ENCODE results near the gene ASB6.

The ASB6 gene

DNA sequence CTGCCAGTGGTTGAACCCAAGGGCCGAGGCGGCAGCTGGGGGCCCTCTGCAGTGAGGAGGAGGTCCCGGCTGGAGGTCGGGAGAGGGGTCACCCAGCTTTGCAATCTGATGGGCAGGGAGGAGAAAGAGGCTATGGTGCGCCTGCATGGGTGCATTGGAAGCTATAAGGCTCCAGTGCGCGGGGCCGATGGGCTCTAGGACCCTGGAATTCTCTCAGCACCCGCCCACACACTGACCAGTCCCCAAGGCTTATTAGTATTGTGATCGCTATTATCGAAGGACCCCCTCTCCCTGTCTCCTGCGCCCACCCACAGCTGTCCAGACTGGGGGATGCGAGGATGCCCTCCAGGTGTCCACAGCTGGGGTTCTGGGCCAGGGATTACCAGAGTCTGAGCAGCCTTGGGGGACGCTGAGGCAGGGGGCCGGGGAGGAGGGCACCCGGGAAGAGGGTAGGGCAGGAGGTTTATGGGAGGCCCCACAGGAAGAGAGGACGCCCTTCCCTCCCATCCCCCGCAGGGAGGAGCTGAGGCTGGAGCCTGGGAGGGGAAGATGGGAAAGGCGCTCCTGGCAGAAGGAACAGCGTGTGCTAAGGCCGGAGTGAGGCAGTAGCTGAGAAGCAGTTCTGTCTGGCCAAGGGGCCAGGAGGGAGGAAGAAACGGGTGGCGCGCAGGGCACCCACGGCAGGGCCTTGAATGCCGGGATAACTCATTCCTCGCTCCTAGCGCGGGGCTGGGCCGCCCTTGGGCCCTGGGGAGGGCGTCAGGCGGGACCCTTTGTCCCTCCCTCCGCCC, 45.2 kb downstream of the ASB6 start:
- DNase-seq, result no peak
- Histone ChIP-seq H3K27me3 (ENCODE audit: insufficient read depth, low read length, poor library complexity) (no peaks in the 10 kb centered on the region), H4K20me1 (ENCODE audit: insufficient read depth, low read length) (no peaks in the 10 kb centered on the region), H3K4me3 (ENCODE audit: low read depth in 1 of 2, low read length in 2 of 2) (no peak overlapping the region), H3K9ac (ENCODE audit: low read depth, low read length) (no peak overlapping the region), H3K36me3 (ENCODE audit: insufficient read depth, low read length) (no peaks in the 10 kb centered on the region), H3K4me1 (ENCODE audit: insufficient read depth, low read length) (no peaks in the 10 kb centered on the region), H3K79me2 (ENCODE audit: insufficient read depth, low read length) (no peaks in the 10 kb centered on the region), H3K9me3 (ENCODE audit: insufficient read depth, low read length, severe bottlenecking) (no peaks in the 10 kb centered on the region), H2AFZ (ENCODE audit: low read depth, low read length) (no peak overlapping the region), H3K27ac (ENCODE audit: low read length) (no peak overlapping the region), H3K4me2 (ENCODE audit: insufficient read depth, low read length) (no peak overlapping the region)
- ATAC-seq (ENCODE audit: insufficient read depth, low read depth), result no peak
- no peak for TF ChIP-seq EZH2 (IDR thresholded peaks at IDR 0.05; ENCODE audit: borderline replicate concordance, low read depth, low read length, severe bottlenecking)
- TF ChIP-seq, protein P1, sequence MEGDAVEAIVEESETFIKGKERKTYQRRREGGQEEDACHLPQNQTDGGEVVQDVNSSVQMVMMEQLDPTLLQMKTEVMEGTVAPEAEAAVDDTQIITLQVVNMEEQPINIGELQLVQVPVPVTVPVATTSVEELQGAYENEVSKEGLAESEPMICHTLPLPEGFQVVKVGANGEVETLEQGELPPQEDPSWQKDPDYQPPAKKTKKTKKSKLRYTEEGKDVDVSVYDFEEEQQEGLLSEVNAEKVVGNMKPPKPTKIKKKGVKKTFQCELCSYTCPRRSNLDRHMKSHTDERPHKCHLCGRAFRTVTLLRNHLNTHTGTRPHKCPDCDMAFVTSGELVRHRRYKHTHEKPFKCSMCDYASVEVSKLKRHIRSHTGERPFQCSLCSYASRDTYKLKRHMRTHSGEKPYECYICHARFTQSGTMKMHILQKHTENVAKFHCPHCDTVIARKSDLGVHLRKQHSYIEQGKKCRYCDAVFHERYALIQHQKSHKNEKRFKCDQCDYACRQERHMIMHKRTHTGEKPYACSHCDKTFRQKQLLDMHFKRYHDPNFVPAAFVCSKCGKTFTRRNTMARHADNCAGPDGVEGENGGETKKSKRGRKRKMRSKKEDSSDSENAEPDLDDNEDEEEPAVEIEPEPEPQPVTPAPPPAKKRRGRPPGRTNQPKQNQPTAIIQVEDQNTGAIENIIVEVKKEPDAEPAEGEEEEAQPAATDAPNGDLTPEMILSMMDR (IDR thresholded peaks at IDR 0.05; ENCODE audit: borderline replicate concordance, extremely low read depth, low read length, poor library complexity, severe bottlenecking), result no peak

DNA sequence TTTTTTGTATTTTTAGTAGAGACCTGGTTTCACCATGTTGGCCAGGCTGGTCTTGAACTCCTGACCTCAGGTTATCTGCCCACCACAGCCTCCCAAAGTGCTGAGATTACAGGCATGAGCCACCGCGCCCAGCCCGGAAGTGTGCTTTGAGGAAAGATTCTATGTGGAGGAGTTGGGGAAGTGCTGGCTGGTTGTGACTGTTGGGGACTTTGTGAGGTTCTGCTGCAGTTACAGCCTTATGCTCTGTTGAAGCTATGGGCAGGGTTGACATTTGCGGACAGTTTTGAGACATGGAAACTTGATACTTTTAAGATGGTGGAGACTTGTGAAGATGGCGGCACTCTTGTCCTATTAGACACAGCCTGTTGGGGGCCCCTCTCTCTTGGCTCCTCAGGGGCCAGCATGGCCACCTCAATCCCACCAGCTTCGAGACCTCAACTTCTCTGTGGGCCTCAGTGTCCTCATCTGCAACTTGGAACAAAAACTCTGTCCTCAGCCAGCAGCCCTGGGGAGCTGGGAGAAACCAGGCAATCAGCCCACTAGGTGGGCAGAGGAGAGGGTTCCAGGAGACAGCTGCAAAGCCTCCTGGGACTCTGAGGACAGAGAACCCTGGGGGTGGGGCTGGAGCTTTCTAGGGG, 45.9 kb downstream of the ASB6 start:
- Histone ChIP-seq H2AFZ (ENCODE audit: low read depth, low read length) (no peak overlapping the region), H3K4me2 (ENCODE audit: insufficient read depth, low read length) (no peak overlapping the region), H3K9ac (ENCODE audit: low read depth, low read length) (no peak overlapping the region), H3K9me3 (ENCODE audit: insufficient read depth, low read length, severe bottlenecking) (no peaks in the 10 kb centered on the region), H3K27me3 (ENCODE audit: insufficient read depth, low read length, poor library complexity) (no peaks in the 10 kb centered on the region), H3K36me3 (ENCODE audit: insufficient read depth, low read length) (no peaks in the 10 kb centered on the region), H3K79me2 (ENCODE audit: insufficient read depth, low read length) (no peaks in the 10 kb centered on the region), H3K4me3 (ENCODE audit: low read depth in 1 of 2, low read length in 2 of 2) (no peak overlapping the region), H3K27ac (ENCODE audit: low read length) (no peak overlapping the region), H3K4me1 (ENCODE audit: insufficient read depth, low read length) (no peaks in the 10 kb centered on the region), H4K20me1 (ENCODE audit: insufficient read depth, low read length) (no peaks in the 10 kb centered on the region)
- no peak for ATAC-seq (ENCODE audit: insufficient read depth, low read depth)
- TF ChIP-seq, protein P1 (IDR thresholded peaks at IDR 0.05; ENCODE audit: borderline replicate concordance, extremely low read depth, low read length, poor library complexity, severe bottlenecking), result no peak
- no peak for TF ChIP-seq EZH2 (IDR thresholded peaks at IDR 0.05; ENCODE audit: borderline replicate concordance, low read depth, low read length, severe bottlenecking)
- DNase-seq, result no peak

DNA sequence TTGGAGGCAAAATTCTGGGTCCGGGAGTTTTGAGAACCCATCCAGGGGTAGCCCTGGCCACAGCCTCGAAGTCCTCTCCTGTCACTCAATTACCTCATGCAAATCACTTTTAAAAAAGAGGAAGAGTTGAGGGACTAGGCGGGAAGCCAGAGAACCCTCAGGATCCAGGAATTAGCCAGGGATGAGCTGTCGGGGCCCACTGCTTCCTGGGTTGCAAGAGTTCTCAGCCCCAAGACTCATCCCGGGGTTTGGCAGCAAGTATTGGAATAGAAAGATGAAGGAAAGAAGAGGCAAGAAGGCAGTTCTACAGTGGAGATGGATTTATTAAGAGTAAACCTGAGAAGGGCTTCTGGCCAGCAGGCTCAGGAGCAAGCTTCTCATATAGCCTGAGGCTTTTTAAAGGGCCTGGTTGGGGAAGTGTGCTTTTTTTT, 46.6 kb downstream of the ASB6 start:
- Histone ChIP-seq H3K79me2 (ENCODE audit: insufficient read depth, low read length) (no peaks in the 10 kb centered on the region), H3K4me1 (ENCODE audit: insufficient read depth, low read length) (no peaks in the 10 kb centered on the region), H3K9ac (ENCODE audit: low read depth, low read length) (no peak overlapping the region), H3K4me3 (ENCODE audit: low read depth in 1 of 2, low read length in 2 of 2) (no peak overlapping the region), H4K20me1 (ENCODE audit: insufficient read depth, low read length) (no peaks in the 10 kb centered on the region), H3K27ac (ENCODE audit: low read length) (no peak overlapping the region), H2AFZ (ENCODE audit: low read depth, low read length) (no peak overlapping the region), H3K27me3 (ENCODE audit: insufficient read depth, low read length, poor library complexity) (no peaks in the 10 kb centered on the region), H3K9me3 (ENCODE audit: insufficient read depth, low read length, severe bottlenecking) (no peaks in the 10 kb centered on the region), H3K36me3 (ENCODE audit: insufficient read depth, low read length) (no peaks in the 10 kb centered on the region), H3K4me2 (ENCODE audit: insufficient read depth, low read length) (no peak overlapping the region)
- no peak for TF ChIP-seq EZH2 (IDR thresholded peaks at IDR 0.05; ENCODE audit: borderline replicate concordance, low read depth, low read length, severe bottlenecking)
- TF ChIP-seq, protein P1 (IDR thresholded peaks at IDR 0.05; ENCODE audit: borderline replicate concordance, extremely low read depth, low read length, poor library complexity, severe bottlenecking), result no peak
- DNase-seq, result no peak
- ATAC-seq (ENCODE audit: insufficient read depth, low read depth), result no peak

Measured in DND-41 (cell line).